H1 (cell line): Measurements from ENCODE around the gene TTPAL. TPM values are rescaled to one million over a fixed set of nuclear protein-coding genes. Genes with fewer than 3 reads are reported as not detected.

Experiments used
- CTCF ChIA-PET: fragments of 300-600 bp; sonication (Branson Sonifier 250); formaldehyde crosslinking; loops from one replicate; lab custom pipeline; 2021; ENCODE audit not compliant: partially characterized antibody; lab: Charles Lee
- POLR2A ChIA-PET: fragments of 300-600 bp; sonication (Branson Sonifier 250); formaldehyde crosslinking; loops from one replicate; lab custom pipeline; 2021; ENCODE audit warnings: inconsistent platforms; ENCODE audit not compliant: partially characterized antibody; lab: Charles Lee
- DNase-seq, 2 experiments: peaks; one replicate each; pipeline versions ENCODE4 v3.0.0 to v3.0.0-alpha.2; 2010 to 2022; ENCODE audit warnings: low spot score in 2 of 2, low read depth in 1 of 2, mixed read lengths in 1 of 2
- FAIRE-seq: peaks from 2 replicates; lab custom pipeline; 2011; peaks lifted over from hg19 to GRCh38; lab: Jason Lieb, UNC
- H2AFZ ChIP-seq: 2 replicates; pipeline ENCODE4 v1.8.1; 2012; ENCODE audit warnings: low read length, inconsistent platforms
- H2AK5ac ChIP-seq: 2 replicates; pipeline ENCODE4 v1.6.1; 2013; ENCODE audit warnings: low read depth, low read length
- H2BK120ac ChIP-seq: replicated peaks from 2 replicates; pipeline ENCODE3; 2013; ENCODE audit warnings: low read depth, low read length, inconsistent platforms
- H2BK12ac ChIP-seq: 2 replicates; pipeline ENCODE4 v1.6.1; 2013; ENCODE audit warnings: low read depth, low read length
- H2BK15ac ChIP-seq: 2 replicates; pipeline ENCODE4 v1.6.1; 2013; ENCODE audit warnings: low read length
- H2BK20ac ChIP-seq: 2 replicates; pipeline ENCODE4 v1.6.1; 2013; ENCODE audit warnings: low read length
- H2BK5ac ChIP-seq: 2 replicates; pipeline ENCODE4 v1.6.1; 2013; ENCODE audit warnings: low read depth, low read length
- H3K14ac ChIP-seq: 2 replicates; pipeline ENCODE4 v1.6.1; 2013; ENCODE audit warnings: inconsistent platforms; ENCODE audit not compliant: insufficient read length
- H3K18ac ChIP-seq: 2 replicates; pipeline ENCODE4 v1.6.1; 2013; ENCODE audit warnings: low read length; ENCODE audit errors: extremely low read depth
- H3K23ac ChIP-seq: 2 replicates; pipeline ENCODE4 v1.6.1; 2013; ENCODE audit warnings: inconsistent platforms; ENCODE audit not compliant: insufficient read length
- H3K23me2 ChIP-seq: 2 replicates; pipeline ENCODE4 v1.6.1; 2013; ENCODE audit warnings: low read depth, low read length
- H3K27ac ChIP-seq: 2 replicates; pipeline ENCODE4 v1.6.1; 2011; ENCODE audit warnings: low read depth, low read length, inconsistent platforms
- H3K27me3 ChIP-seq, 4 experiments: replicated peaks in 1 of 4; 1 replicate in 1 of 4; 2 replicates in 3 of 4; pipeline versions ENCODE4 v1.6.1 to v1.8.1; 2011 to 2013; ENCODE audit warnings: low read length in 3 of 4, mild to moderate bottlenecking in 3 of 4, inconsistent platforms in 2 of 4, mixed read lengths in 2 of 4, moderate library complexity in 1 of 4; ENCODE audit not compliant: control insufficient read depth in 3 of 4, insufficient read depth in 3 of 4; ENCODE audit errors: extremely low read depth in 1 of 4
- H3K36me3 ChIP-seq, 4 experiments: 2 replicates each; pipeline versions ENCODE4 v1.6.1 to v1.8.1; 2011 to 2013; ENCODE audit warnings: mild to moderate bottlenecking in 4 of 4, low read length in 3 of 4, moderate library complexity in 2 of 4, control low read depth in 1 of 4, inconsistent platforms in 1 of 4; ENCODE audit not compliant: insufficient read depth in 4 of 4, control insufficient read depth in 2 of 4
- H3K4ac ChIP-seq: replicated peaks from 2 replicates; pipeline ENCODE3; 2013; ENCODE audit warnings: low read length, low read depth, mixed read lengths, inconsistent platforms; ENCODE audit not compliant: insufficient read length
- H3K4me1 ChIP-seq, 4 experiments: replicated peaks in 1 of 4; 1 replicate in 1 of 4; 2 replicates in 3 of 4; pipeline versions ENCODE4 v1.6.1 to v1.8.1; 2011 to 2013; ENCODE audit warnings: low read length in 3 of 4, inconsistent platforms in 2 of 4, mixed read lengths in 1 of 4; ENCODE audit not compliant: insufficient read depth in 4 of 4, control insufficient read depth in 3 of 4
- H3K4me2 ChIP-seq, 2 experiments: 2 replicates each; pipeline versions ENCODE4 v1.6.1 to v1.8.1; 2011 to 2013; ENCODE audit warnings: low read depth in 2 of 2, low read length in 2 of 2, control low read depth in 1 of 2, inconsistent platforms in 1 of 2, mild to moderate bottlenecking in 1 of 2; ENCODE audit not compliant: insufficient read depth in 1 of 2
- H3K4me3 ChIP-seq, 4 experiments: fragments of 200-600, 300-600 bp in 1 of 4; sonication (generic), shearing (Covaris generic), sonication (Bioruptor Twin) in 1 of 4; 2 replicates each; pipeline versions ENCODE4 v1.5.1 to v1.8.1; 2011 to 2016; ENCODE audit warnings: low read length in 4 of 4, low read depth in 3 of 4, control low read depth in 2 of 4, inconsistent platforms in 2 of 4, mild to moderate bottlenecking in 2 of 4, mixed read lengths in 1 of 4, moderate library complexity in 1 of 4; ENCODE audit not compliant: insufficient read depth in 2 of 4; ENCODE audit errors: extremely low read depth in 1 of 4
- H3K56ac ChIP-seq: replicated peaks from 2 replicates; pipeline ENCODE3; 2013; ENCODE audit warnings: low read depth, mild to moderate bottlenecking, mixed read lengths, low read length, inconsistent platforms; ENCODE audit not compliant: insufficient read length
- H3K79me1 ChIP-seq: 2 replicates; pipeline ENCODE4 v1.6.1; 2013; ENCODE audit warnings: low read depth, low read length, control low read depth
- H3K79me2 ChIP-seq, 2 experiments: 2 replicates each; pipeline versions ENCODE4 v1.6.1 to v1.8.1; 2012 to 2013; ENCODE audit warnings: low read length in 2 of 2, mild to moderate bottlenecking in 2 of 2, inconsistent platforms in 1 of 2; ENCODE audit not compliant: insufficient read depth in 2 of 2, control insufficient read depth in 1 of 2
- H3K9ac ChIP-seq, 4 experiments: replicated peaks in 1 of 4; 1 replicate in 1 of 4; 2 replicates in 3 of 4; pipeline versions ENCODE4 v1.6.1 to v1.8.1; 2011 to 2013; ENCODE audit warnings: low read depth in 3 of 4, low read length in 3 of 4, control low read depth in 2 of 4, mild to moderate bottlenecking in 2 of 4, moderate library complexity in 2 of 4, inconsistent platforms in 1 of 4; ENCODE audit errors: extremely low read depth in 1 of 4
- H3K9me3 ChIP-seq, 2 experiments: 2 replicates each; pipeline versions ENCODE4 v1.6.1 to v1.8.1; 2012 to 2013; ENCODE audit warnings: mild to moderate bottlenecking in 2 of 2, moderate library complexity in 2 of 2, control low read depth in 1 of 2, inconsistent platforms in 1 of 2, low read depth in 1 of 2, low read length in 1 of 2, mixed read lengths in 1 of 2; ENCODE audit not compliant: insufficient read depth in 2 of 2
- H4K20me1 ChIP-seq, 2 experiments: replicated peaks in 1 of 2; 2 replicates each; pipeline versions ENCODE3 to v1.8.1; 2011 to 2013; ENCODE audit warnings: inconsistent platforms in 2 of 2, low read length in 2 of 2, mild to moderate bottlenecking in 1 of 2; ENCODE audit not compliant: insufficient read depth in 2 of 2, control insufficient read depth in 1 of 2
- H4K5ac ChIP-seq: 2 replicates; pipeline ENCODE4 v1.6.1; 2013; ENCODE audit warnings: low read length, low read depth, mixed read lengths, inconsistent platforms; ENCODE audit not compliant: insufficient read length
- H4K8ac ChIP-seq: 2 replicates; pipeline ENCODE4 v1.8.0; 2013; ENCODE audit warnings: mild to moderate bottlenecking, moderate library complexity, low read length, inconsistent platforms; ENCODE audit not compliant: insufficient read depth; ENCODE audit errors: extremely low read depth
- H4K91ac ChIP-seq: replicated peaks from 2 replicates; pipeline ENCODE3; 2013; ENCODE audit warnings: low read length, mixed read lengths, inconsistent platforms; ENCODE audit not compliant: insufficient read length
- ASH2L ChIP-seq: fragments of 200-600, 300-600 bp; sonication (generic); IDR thresholded peaks from one replicate; pipeline ENCODE4 v1.7.1; 2017; ENCODE audit warnings: low read length
- CHD1 ChIP-seq: IDR thresholded peaks from 2 replicates; pipeline ENCODE4 v1.6.1; 2012; ENCODE audit warnings: low read depth, low read length, improper control_type of control experiment
- CTBP2 ChIP-seq: IDR thresholded peaks from 2 replicates; pipeline ENCODE4 v1.7.0; 2011; ENCODE audit warnings: borderline replicate concordance, mild to moderate bottlenecking, moderate library complexity, mixed read lengths, low read length; ENCODE audit not compliant: insufficient read depth, insufficient read length
- EP300 ChIP-seq, 2 experiments: IDR thresholded peaks; 1 replicate in 1 of 2; 2 replicates in 1 of 2; pipeline ENCODE4 v1.6.1; 2011 to 2012; ENCODE audit warnings: low read depth in 2 of 2, low read length in 2 of 2, mild to moderate bottlenecking in 2 of 2, borderline replicate concordance in 1 of 2, inconsistent platforms in 1 of 2, moderate library complexity in 1 of 2
- HDAC2 ChIP-seq, 2 experiments: fragments of 300-600 bp in 1 of 2; sonication (generic) in 1 of 2; IDR thresholded peaks; 2 replicates each; pipeline ENCODE4 v1.6.1; 2011 to 2012; ENCODE audit warnings: low read depth in 2 of 2, low read length in 2 of 2, mild to moderate bottlenecking in 2 of 2, moderate library complexity in 2 of 2, borderline replicate concordance in 1 of 2, inconsistent platforms in 1 of 2
- JUND ChIP-seq: IDR thresholded peaks from 2 replicates; pipeline ENCODE4 v1.6.1; 2011; ENCODE audit warnings: mild to moderate bottlenecking, improper control_type of control experiment, low read length
- KDM5A ChIP-seq: fragments of 200-600 bp; IDR thresholded peaks from 2 replicates; pipeline ENCODE4 v1.7.1; 2012; ENCODE audit warnings: mild to moderate bottlenecking, low read length, inconsistent platforms, mixed read lengths
- NANOG ChIP-seq: IDR thresholded peaks from 2 replicates; pipeline ENCODE4 v1.6.1; 2011; ENCODE audit warnings: low read length, low read depth, mild to moderate bottlenecking, inconsistent platforms; ENCODE audit not compliant: insufficient read depth, poor library complexity, severe bottlenecking
- POLR2A ChIP-seq, 2 experiments: IDR thresholded peaks; 1 replicate in 1 of 2; 2 replicates in 1 of 2; pipeline ENCODE4 v1.6.1; 2011; ENCODE audit warnings: low read depth in 2 of 2, low read length in 2 of 2, mild to moderate bottlenecking in 2 of 2; ENCODE audit errors: control extremely low read depth in 1 of 2
- POU5F1 ChIP-seq: IDR thresholded peaks from 2 replicates; pipeline ENCODE4 v1.6.1; 2011; ENCODE audit warnings: low read depth, mild to moderate bottlenecking, low read length, moderate library complexity
- TBP ChIP-seq: IDR thresholded peaks from 2 replicates; pipeline ENCODE4 v1.6.1; 2011; ENCODE audit warnings: low read depth, low read length, improper control_type of control experiment
- WGBS, 2 experiments: shearing (Covaris generic) in 1 of 2; methylation state at CpG; one replicate each; pipeline versions ENCODE4 v1.1.6 to v1.1.7; 2013 to 2015; ENCODE audit warnings: low lambda C conversion rate in 2 of 2, mixed read lengths in 2 of 2, inconsistent platforms in 1 of 2, low coverage in 1 of 2, missing lambda C conversion rate in 1 of 2; ENCODE audit not compliant: insufficient replicate concordance in 2 of 2, insufficient coverage in 1 of 2, insufficient read length in 1 of 2; ENCODE audit errors: extremely low coverage in 1 of 2, missing lambda C conversion rate in 1 of 2; 5-methylcytosine and 5-hydroxymethylcytosine counted together
- polyA plus RNA-seq, 7 experiments: library from polyadenylated mRNA; depleted of rRNA in 3 of 7; stranded (reverse) in 5 of 7; unstranded in 2 of 7; fragments of >200 nt in 5 of 7; fragments of 200-250 nt in 2 of 7; gene quantifications; 1 replicate in 5 of 7; 2 replicates in 1 of 7; 4 replicates in 1 of 7; pipeline versions ENCODE4 v1.2.1 to v1.2.3, GENCODE V29; 2011 to 2013; ENCODE audit warnings: missing spikeins in 2 of 7, mixed read lengths in 2 of 7
- total RNA-seq: library from RNA; stranded (reverse); fragmentation: NEBNext Ultra II Directional; extraction: Animal tissue kit (Norgen Biotek cat#: 25700); gene quantifications from 2 replicates; pipeline ENCODE4 v1.2.1, GENCODE V29; 2021
- TF ChIP-seq, protein P1 (sequence below): IDR thresholded peaks from 2 replicates; pipeline ENCODE4 v1.6.1; 2011; ENCODE audit warnings: low read depth, mild to moderate bottlenecking, low read length; ENCODE audit not compliant: insufficient read depth

Gene TTPAL
- total and polyA plus RNA-seq, 2 of the 8 experiments (the other 6 are each of a cell fraction or from before 2014, with no cell fraction given) = 2.8 to 14.0 TPM

DNA sequence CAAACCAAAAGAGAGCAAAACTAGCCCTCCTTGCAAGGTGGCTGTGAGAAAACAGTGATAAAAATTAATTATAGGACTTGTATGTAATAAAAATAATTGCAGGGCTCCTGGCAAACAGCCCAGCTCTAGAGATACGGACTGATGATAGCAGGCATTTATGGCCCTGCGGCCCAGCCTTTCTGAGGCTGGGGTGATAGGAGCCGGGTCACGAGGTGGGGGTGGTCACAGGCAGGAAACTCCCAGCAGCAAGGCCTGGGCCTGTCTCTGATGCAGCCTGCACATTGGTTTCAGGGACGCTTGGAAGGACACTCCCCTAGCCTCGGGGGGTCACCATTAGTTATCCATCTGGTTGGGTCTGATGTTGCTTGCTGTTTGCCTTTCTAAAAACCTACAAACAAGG, 18.7 kb upstream of the TTPAL start:
- no peaks in the 10 kb centered on the region for H3K23me2 ChIP-seq
- no peaks in the 10 kb centered on the region for H3K79me1 ChIP-seq
- no peak overlapping the region for H4K91ac ChIP-seq
- no peak overlapping the region for H3K14ac ChIP-seq
- no peak overlapping the region for H3K4ac ChIP-seq
- ChIA-PET POLR2A (no interaction called here), CTCF (interaction anchor here (0.9 to 1.7 kb wide), 3 partner anchors 8 to 239 kb away, joined by 3 to 4 read pairs (median 4); no protein-coding TSS in a partner anchor)
- H3K27me3 ChIP-seq = no peaks in the 10 kb centered on the region
- no peak overlapping the region for H3K18ac ChIP-seq
- WGBS, 2 experiments = 80% methylated on average over 6 of the region's 6 CpGs; no CpG with 5 or more reads in 1 of the 2 experiments
- no peak for DNase-seq
- no peak overlapping the region for H2BK12ac ChIP-seq
- H4K20me1 ChIP-seq = peaks cover 0 to 2% of the 10 kb centered on the region in 2 experiments
- no peak overlapping the region for H3K4me2 ChIP-seq
- H4K8ac ChIP-seq = no peak overlapping the region
- H2AFZ ChIP-seq = no peak overlapping the region; the same call in 1 of the 2 replicates
- no peaks in the 10 kb centered on the region for H3K79me2 ChIP-seq
- H3K27ac ChIP-seq = no peak overlapping the region
- no peak overlapping the region for H2BK120ac ChIP-seq
- no peak overlapping the region for H3K56ac ChIP-seq
- no peaks in the 10 kb centered on the region for H3K36me3 ChIP-seq
- no peaks in the 10 kb centered on the region for H3K4me1 ChIP-seq
- no peak overlapping the region for H2AK5ac ChIP-seq
- no peak for TF ChIP-seq ASH2L
- TF ChIP-seq HDAC2 (IDR thresholded peaks at IDR 0.05; ENCODE audit: borderline replicate concordance in 1 of 2, low read depth in 2 of 2, low read length in 2 of 2) = no peak
- TF ChIP-seq JUND = no peak
- TF ChIP-seq CTBP2 = no peak
- TF ChIP-seq CHD1 = no peak
- TF ChIP-seq KDM5A = no peak
- TF ChIP-seq EP300 (IDR thresholded peaks at IDR 0.05; ENCODE audit: borderline replicate concordance in 1 of 2, low read depth in 2 of 2, low read length in 2 of 2) = no peak
- no peak for TF ChIP-seq POU5F1
- no peak for TF ChIP-seq NANOG
- TF ChIP-seq TBP = no peak
- no peak for TF ChIP-seq POLR2A (IDR thresholded peaks at IDR 0.05; ENCODE audit: control extremely low read depth in 1 of 2, low read depth in 2 of 2, low read length in 2 of 2)
- TF ChIP-seq, protein P1, sequence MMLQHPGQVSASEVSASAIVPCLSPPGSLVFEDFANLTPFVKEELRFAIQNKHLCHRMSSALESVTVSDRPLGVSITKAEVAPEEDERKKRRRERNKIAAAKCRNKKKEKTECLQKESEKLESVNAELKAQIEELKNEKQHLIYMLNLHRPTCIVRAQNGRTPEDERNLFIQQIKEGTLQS = no peak
- no peak overlapping the region for H2BK20ac ChIP-seq
- FAIRE-seq = no peak
- no peak overlapping the region for H4K5ac ChIP-seq
- H3K23ac ChIP-seq = no peak overlapping the region
- H2BK15ac ChIP-seq = no peak overlapping the region
- no peak overlapping the region for H2BK5ac ChIP-seq
- no peak overlapping the region for H3K4me3 ChIP-seq
- H3K9me3 ChIP-seq = no peaks in the 10 kb centered on the region
- H3K9ac ChIP-seq = no peak overlapping the region
